GM18502 (cell line): Measurements from ENCODE around the gene ARHGAP26.

Experiments used
- ATAC-seq: cut with Tn5 transposase; IDR thresholded peaks from one replicate; pipeline ENCODE4 v1.9.1; 2021; ENCODE audit warnings: mild to moderate bottlenecking; ENCODE audit not compliant: unreplicated experiment, poor library complexity

The ARHGAP26 gene

GRCh38 chr5:142769793-142770649, at the start of gene ARHGAP26:
Gene ARHGAP26 (plus strand): TSS chr5:142770377. CDS start chr5:142770762, 385 bp downstream.
- peak; percentile 98 for ATAC-seq

- no peak for ATAC-seq
Measured at GRCh38 chr5:142720641-142721271, 49.4 kb upstream of the ARHGAP26 start.

GRCh38 chr5:142722146-142722545, 48.0 kb upstream of the ARHGAP26 start:
- ATAC-seq, result no peak

GRCh38 chr5:142722896-142723295, 47.3 kb upstream of the ARHGAP26 start:
- no peak for ATAC-seq

GRCh38 chr5:142724821-142725220, 45.4 kb upstream of the ARHGAP26 start:
- ATAC-seq, result no peak

GRCh38 chr5:142725231-142726187, 44.7 kb upstream of the ARHGAP26 start:
- no peak for ATAC-seq

GRCh38 chr5:142726188-142726731, 43.9 kb upstream of the ARHGAP26 start:
- peak; percentile 76 for ATAC-seq

GRCh38 chr5:142727735-142728047, 42.5 kb upstream of the ARHGAP26 start:
- no peak for ATAC-seq

- no peak for ATAC-seq
Measured at GRCh38 chr5:142735323-142736246, 34.6 kb upstream of the ARHGAP26 start.

- no peak for ATAC-seq
Measured at GRCh38 chr5:142736247-142736632, 33.9 kb upstream of the ARHGAP26 start.

- ATAC-seq, result no peak
Measured at GRCh38 chr5:142737179-142737578, 33.0 kb upstream of the ARHGAP26 start.

GRCh38 chr5:142740474-142741242, 29.5 kb upstream of the ARHGAP26 start:
- no peak for ATAC-seq

- no peak for ATAC-seq
Measured at GRCh38 chr5:142743592-142744441, 26.4 kb upstream of the ARHGAP26 start.

- ATAC-seq, result no peak
Measured at GRCh38 chr5:142745268-142745667, 24.9 kb upstream of the ARHGAP26 start.

- ATAC-seq, result no peak
Measured at GRCh38 chr5:142746532-142747433, 23.4 kb upstream of the ARHGAP26 start.

GRCh38 chr5:142748132-142748531, 22.0 kb upstream of the ARHGAP26 start:
- no peak for ATAC-seq
